ENCODE measurements around the gene HSH2D.
"Not testable (repeated sequence)": the region's sequence is repeated elsewhere in the genome, so short reads cannot be mapped to it uniquely, and the experiment has no call there.

HSH2D gene, protein sequence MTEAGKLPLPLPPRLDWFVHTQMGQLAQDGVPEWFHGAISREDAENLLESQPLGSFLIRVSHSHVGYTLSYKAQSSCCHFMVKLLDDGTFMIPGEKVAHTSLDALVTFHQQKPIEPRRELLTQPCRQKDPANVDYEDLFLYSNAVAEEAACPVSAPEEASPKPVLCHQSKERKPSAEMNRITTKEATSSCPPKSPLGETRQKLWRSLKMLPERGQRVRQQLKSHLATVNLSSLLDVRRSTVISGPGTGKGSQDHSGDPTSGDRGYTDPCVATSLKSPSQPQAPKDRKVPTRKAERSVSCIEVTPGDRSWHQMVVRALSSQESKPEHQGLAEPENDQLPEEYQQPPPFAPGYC

DNA sequence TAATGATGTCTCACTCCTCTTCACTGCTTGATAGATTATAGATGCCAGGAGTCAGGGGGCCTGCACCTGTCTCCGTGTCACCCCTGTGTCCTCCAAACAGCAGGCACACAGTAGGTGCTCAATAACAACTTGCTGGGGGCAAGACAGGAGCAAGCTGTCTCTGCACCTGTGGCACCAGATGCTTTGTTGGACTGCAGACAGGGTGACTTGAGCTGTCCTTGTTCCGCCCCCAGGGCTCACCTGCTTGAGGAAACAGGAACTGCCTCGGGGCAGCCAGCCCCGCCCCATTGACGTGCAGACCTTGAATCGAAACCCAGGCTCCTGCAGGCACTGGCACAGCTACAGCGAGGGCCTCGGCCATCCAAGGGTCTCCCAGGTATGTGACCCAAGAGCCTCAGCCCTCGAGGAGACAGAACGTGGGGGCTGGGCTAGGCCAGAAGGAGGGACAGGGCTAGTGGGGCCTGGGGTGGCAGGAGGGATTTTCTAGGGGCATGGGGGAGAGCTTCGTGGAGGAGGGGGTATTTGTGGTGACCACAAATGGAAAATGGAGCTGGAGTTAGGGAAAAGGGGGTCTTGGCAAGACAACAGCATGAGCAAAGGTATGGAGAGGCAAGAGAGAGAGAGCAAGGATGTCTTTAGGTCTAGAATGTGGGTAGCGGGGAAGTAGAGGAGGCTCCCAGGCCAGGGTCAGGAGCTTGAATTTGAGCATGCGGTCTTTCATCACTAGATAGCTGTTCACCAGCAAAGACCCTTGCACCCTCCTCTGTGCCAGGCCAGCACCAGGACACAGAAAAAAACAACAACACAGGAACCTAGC is at the start of gene HSH2D:
Gene HSH2D (plus strand): TSS at position 287 of the 817 bp plus-strand sequence. CDS start 5,066 bp downstream, outside the sequence.
- H3K9me3 ChIP-seq (replicated peaks in 1 of 11) = peaks cover 0 to 12% (median 0%) of the 10 kb centered on the region in 11 experiments; a peak in 7 of 22 replicates
- no peaks in the 10 kb centered on the region for H3K27me3 ChIP-seq
- peak within 1 kb of the TSS; percentile 20 to 68 (median 53); a peak in 18 of 20 replicates for H3K4me3 ChIP-seq
- H3K4me2 ChIP-seq = peak within 1 kb of the TSS; percentile 69 to 94 (median 83)
- H3K27ac ChIP-seq = peak within 1 kb of the TSS; percentile 80 to 95 (median 89)
- peaks cover 84 to 100% (median 99%) of the 10 kb centered on the region in 10 experiments for H3K4me1 ChIP-seq
- H3K9ac ChIP-seq = peak within 1 kb of the TSS; percentile 64 to 79 (median 73); a peak in 21 of 22 replicates
- no peak for TF ChIP-seq Cebpa-rat (IDR thresholded peaks at IDR 0.05)
- H4K20me1 ChIP-seq = no peaks in the 10 kb centered on the region
- peaks cover 0 to 19% (median 0%) of the 10 kb centered on the region in 11 experiments; a peak in 6 of 22 replicates for H3K36me3 ChIP-seq

DNA sequence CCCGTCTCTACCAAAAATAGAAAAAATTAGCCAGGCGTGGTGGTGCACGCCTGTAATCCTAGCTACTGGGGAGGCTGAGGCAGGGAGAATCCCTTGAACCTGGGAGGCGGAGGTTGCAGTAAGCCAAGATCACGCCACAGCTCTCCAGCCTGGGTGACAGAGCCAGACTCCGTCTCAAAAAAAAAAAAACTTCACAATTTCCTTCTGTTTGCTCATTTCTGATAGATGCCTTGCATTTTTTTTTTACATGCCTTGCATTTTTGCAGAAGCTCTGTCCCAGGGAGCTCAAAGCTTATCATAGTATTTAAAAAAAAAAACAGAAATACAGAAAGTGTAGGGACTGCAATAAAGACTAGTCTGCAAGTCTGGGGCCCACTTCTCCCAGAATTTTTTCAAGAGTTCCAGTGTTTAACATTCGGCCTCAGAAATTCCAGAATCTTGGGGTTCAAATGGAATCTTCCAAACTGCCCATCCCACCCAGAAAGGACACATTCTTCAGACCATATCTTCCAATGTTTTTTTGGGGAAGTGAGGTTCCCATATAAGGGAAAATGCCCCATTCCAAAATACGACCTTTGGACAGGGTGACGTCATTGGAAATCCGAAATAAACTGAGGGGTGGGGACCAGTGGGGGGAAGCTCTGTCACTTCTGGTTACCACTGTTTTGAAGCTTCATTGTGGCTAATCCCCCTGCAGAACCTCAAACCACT is 49.0 kb upstream of the HSH2D start:
- H3K9ac ChIP-seq = peak overlapping the region; percentile 8 to 71 (median 62); a peak in 17 of 22 replicates
- peak overlapping the region; percentile 45 to 83 (median 73) for H3K4me2 ChIP-seq
- H3K36me3 ChIP-seq = peaks cover 96 to 100% (median 100%) of the 10 kb centered on the region in 11 experiments
- TF ChIP-seq Cebpa-rat (IDR thresholded peaks at IDR 0.05) = no peak
- no peaks in the 10 kb centered on the region for H3K27me3 ChIP-seq
- H3K27ac ChIP-seq = peak overlapping the region in 10 of 11 experiments; percentile 18 to 99 (median 70); a peak in 18 of 22 replicates
- H4K20me1 ChIP-seq = peaks cover 0 to 100% (median 58%) of the 10 kb centered on the region in 11 experiments; a peak in 15 of 22 replicates
- H3K4me3 ChIP-seq = peak overlapping the region in 4 of 10 experiments; percentile 2 to 19 (median 10); a peak in 2 of 20 replicates
- peaks cover 46 to 73% (median 65%) of the 10 kb centered on the region in 10 experiments for H3K4me1 ChIP-seq
- no peaks in the 10 kb centered on the region for H3K9me3 ChIP-seq (replicated peaks in 1 of 11)

DNA sequence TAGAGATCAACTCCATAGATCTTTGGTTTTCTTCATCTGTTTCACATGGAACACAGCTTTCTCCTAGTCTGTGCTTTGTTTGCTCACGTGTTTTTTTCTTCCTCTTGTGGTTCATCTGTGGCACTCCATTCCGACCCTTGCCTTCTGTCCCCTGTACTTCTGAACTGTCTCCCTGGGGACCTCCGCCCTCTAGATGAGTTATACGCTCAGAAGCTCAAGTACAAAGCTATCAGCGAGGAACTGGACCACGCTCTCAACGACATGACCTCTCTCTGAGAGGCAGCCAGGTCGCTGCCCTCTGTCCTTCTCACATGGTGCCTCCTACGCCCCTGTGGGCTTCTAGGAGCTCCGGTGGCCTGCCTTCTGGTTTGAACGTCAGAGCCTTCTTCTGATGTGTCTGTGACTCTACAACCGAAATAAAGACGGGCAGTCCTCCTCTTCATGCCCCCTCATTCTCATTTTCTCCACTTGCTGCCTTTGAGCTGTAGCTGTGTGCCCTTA is 48.4 kb upstream of the HSH2D start:
- H3K4me1 ChIP-seq = peaks cover 46 to 67% (median 62%) of the 10 kb centered on the region in 10 experiments

DNA sequence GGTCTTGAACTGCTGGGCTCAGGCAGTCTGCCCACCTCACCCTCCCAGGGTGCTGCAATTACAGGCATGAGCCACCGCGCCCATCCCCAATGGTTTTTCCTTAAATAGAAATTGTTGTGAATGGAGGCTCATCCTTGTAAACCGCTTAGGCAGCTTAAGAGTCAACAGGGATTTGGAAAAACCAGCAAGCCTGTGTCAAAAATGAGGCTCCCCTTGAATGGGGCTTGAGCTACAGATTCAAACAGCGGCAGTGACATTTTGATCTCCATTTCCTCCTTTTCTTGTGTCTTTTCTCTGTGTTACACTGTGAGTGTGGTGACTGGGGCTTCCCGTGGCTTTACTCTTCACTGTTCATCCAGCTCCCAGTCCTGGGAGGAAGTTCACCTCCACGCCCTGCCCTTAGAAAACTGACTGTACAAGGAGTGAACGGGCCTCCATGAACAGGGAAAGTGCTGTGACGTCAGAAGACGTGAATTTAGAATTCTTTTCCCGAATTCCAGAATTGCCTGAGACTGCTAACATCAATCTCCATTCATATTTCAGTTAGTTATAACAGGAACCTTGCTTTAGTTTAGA is 47.1 kb upstream of the HSH2D start:
- Histone ChIP-seq H3K27me3 (no peaks in the 10 kb centered on the region), H3K27ac (peak overlapping the region; percentile 8 to 77 (median 40); a peak in 17 of 22 replicates), H3K36me3 (peaks cover 96 to 100% (median 100%) of the 10 kb centered on the region in 11 experiments), H3K4me3 (no peak overlapping the region), H4K20me1 (peaks cover 0 to 100% (median 55%) of the 10 kb centered on the region in 11 experiments; a peak in 15 of 22 replicates), H3K9ac (peak overlapping the region in 5 of 11 experiments; percentile 0 to 37 (median 27); a peak in 5 of 22 replicates), H3K9me3 (replicated peaks in 1 of 11) (no peaks in the 10 kb centered on the region), H3K4me1 (peaks cover 46 to 61% (median 54%) of the 10 kb centered on the region in 10 experiments), H3K4me2 (peak overlapping the region; percentile 51 to 83 (median 73))
- no peak for TF ChIP-seq Cebpa-rat (IDR thresholded peaks at IDR 0.05)

More for the DNA sequence above, 48.4 kb upstream of the HSH2D start:
- H3K9me3 ChIP-seq (replicated peaks in 1 of 11) = no peaks in the 10 kb centered on the region
- no peak for TF ChIP-seq Cebpa-rat (IDR thresholded peaks at IDR 0.05)
- peak overlapping the region in 2 of 10 experiments; percentile 12 to 19; a peak in 1 of 20 replicates for H3K4me3 ChIP-seq
- H3K9ac ChIP-seq = peak overlapping the region; percentile 8 to 71 (median 62); a peak in 17 of 22 replicates
- peaks cover 96 to 100% (median 100%) of the 10 kb centered on the region in 11 experiments for H3K36me3 ChIP-seq
- H4K20me1 ChIP-seq = peaks cover 0 to 100% (median 57%) of the 10 kb centered on the region in 11 experiments; a peak in 15 of 22 replicates
- no peaks in the 10 kb centered on the region for H3K27me3 ChIP-seq
- H3K4me2 ChIP-seq = peak overlapping the region; percentile 51 to 83 (median 73)
- H3K27ac ChIP-seq = peak overlapping the region; percentile 32 to 99 (median 69); a peak in 20 of 22 replicates

DNA sequence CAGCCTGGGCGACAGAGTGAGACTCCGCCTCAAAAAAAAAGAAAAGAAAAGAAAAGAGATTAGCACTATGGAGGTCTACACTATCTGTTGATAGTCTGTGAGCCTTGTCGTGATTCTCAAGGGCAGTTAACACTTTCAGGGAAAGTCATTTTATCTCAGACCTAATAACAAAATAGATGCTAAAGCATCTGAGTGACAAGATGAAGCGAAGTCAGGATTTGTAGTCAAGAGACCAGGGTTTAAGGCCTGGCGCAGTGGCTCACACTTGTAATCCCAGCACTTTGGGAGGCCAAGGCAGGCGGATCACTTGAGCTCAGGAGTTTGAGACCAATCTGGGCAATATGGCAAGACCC is 45.1 kb upstream of the HSH2D start:
- Histone ChIP-seq H4K20me1 (peaks cover 0 to 100% (median 46%) of the 10 kb centered on the region in 11 experiments; a peak in 14 of 22 replicates), H3K9ac (no peak overlapping the region), H3K27me3 (no peaks in the 10 kb centered on the region), H3K4me2 (no peak overlapping the region), H3K4me1 (peaks cover 33 to 47% (median 37%) of the 10 kb centered on the region in 10 experiments), H3K36me3 (peaks cover 96 to 100% (median 100%) of the 10 kb centered on the region in 11 experiments), H3K9me3 (replicated peaks in 1 of 11) (no peaks in the 10 kb centered on the region), H3K27ac (no peak overlapping the region), H3K4me3 (no peak overlapping the region)
- no peak for TF ChIP-seq Cebpa-rat (IDR thresholded peaks at IDR 0.05)

DNA sequence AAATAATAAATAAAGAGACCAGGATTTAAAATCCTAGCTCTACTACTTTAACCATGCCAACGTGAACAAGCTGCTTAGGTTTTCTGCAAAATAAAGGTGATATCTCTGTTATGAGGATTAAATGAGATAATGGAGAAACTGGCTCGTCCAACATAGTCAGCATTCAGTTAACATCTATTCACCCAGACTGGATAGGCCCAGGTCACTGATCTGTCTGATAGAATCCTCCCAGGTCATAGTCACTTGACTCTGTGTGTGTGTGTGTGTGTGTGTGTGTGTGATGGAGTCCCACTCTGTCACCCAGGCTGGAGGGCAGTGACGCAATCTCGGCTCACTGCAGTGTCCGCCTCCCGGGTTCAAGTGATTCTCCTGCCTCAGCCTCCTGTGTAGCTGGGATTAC is 44.7 kb upstream of the HSH2D start:
- Histone ChIP-seq H3K4me3 (no peak overlapping the region), H4K20me1 (peaks cover 0 to 100% (median 44%) of the 10 kb centered on the region in 11 experiments; a peak in 14 of 22 replicates), H3K27me3 (no peaks in the 10 kb centered on the region), H3K36me3 (peaks cover 96 to 100% (median 99%) of the 10 kb centered on the region in 11 experiments), H3K4me2 (no peak overlapping the region), H3K9ac (no peak overlapping the region), H3K4me1 (peaks cover 29 to 47% (median 37%) of the 10 kb centered on the region in 10 experiments), H3K9me3 (replicated peaks in 1 of 11) (no peaks in the 10 kb centered on the region), H3K27ac (no peak overlapping the region)
- TF ChIP-seq Cebpa-rat (IDR thresholded peaks at IDR 0.05) = no peak

DNA sequence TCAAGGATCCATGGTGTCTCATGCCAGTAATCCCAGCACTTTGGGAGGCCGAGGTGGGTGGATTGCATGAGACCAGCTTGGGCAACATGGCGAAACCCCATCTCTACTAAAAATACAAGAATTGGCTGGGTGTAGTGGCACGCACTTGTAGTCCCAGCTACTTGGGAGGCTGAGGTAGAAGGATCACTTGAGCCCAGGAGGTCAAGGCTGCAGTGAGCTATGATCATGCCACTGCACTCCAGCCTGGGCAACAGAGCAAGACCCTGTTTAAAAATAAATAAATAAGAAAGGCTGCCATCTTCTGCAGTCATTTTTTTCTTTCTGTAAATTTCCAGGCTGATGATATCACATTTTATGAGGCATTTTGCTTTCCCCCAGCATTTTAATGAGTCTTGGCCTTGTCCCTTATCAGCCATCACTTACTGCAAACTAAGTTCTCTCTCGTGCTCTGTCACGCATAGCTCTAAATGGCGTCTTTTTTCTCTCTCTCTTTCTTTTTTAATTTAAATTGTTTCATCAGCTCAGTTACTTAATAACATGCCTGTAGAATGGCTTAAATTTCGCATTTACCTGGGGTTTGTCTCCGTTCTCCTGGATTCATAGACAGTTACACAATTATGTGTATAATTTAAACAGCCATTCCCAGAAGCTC is 44.0 kb upstream of the HSH2D start:
- not testable (repeated sequence) for H3K4me3 ChIP-seq; H3K27me3 ChIP-seq; H3K27ac ChIP-seq; H3K9ac ChIP-seq; H3K9me3 ChIP-seq (replicated peaks in 1 of 11); H3K4me2 ChIP-seq
- Histone ChIP-seq H3K4me1 (peaks cover 24 to 47% (median 37%) of the 10 kb centered on the region in 10 experiments), H4K20me1 (peaks cover 0 to 100% (median 38%) of the 10 kb centered on the region in 11 experiments; a peak in 13 of 22 replicates), H3K36me3 (peaks cover 93 to 100% (median 98%) of the 10 kb centered on the region in 11 experiments)
